Measurements from ENCODE around the gene BAIAP2. TPM values are rescaled to one million over a fixed set of nuclear protein-coding genes. Genes with fewer than 3 reads are reported as not detected.

Gene BAIAP2
- polyA plus RNA-seq, 1 donor from 2014 or later = 17.5 TPM

GRCh38 chr17:81048827-81049371 is 13.9 kb downstream of the BAIAP2 start:
- H3K9me2 ChIP-seq (ENCODE audit: insufficient read depth, low read length) = no peaks in the 10 kb centered on the region
- H3K27me3 ChIP-seq (ENCODE audit: insufficient read depth, low read depth, low read length) = no peaks in the 10 kb centered on the region
- H2AFZ ChIP-seq (ENCODE audit: low read depth, low read length) = no peak overlapping the region
- no peaks in the 10 kb centered on the region for H3K9me3 ChIP-seq (ENCODE audit: low read length)
- no peaks in the 10 kb centered on the region for H4K20me1 ChIP-seq (ENCODE audit: insufficient read depth)
- H3K4me2 ChIP-seq (ENCODE audit: low read length) = no peak overlapping the region
- no peaks in the 10 kb centered on the region for H3K36me3 ChIP-seq (ENCODE audit: insufficient read depth, low read length)
- H3K9ac ChIP-seq (ENCODE audit: low read length) = no peak overlapping the region
- no peak for TF ChIP-seq EP300 (conservative IDR thresholded peaks at IDR 0.05; ENCODE audit: poor library complexity, severe bottlenecking)
- TF ChIP-seq REST (IDR thresholded peaks at IDR 0.05; ENCODE audit: borderline replicate concordance) = no peak
- TF ChIP-seq POLR2AphosphoS5 (IDR thresholded peaks at IDR 0.05) = no peak
- TF ChIP-seq RAD21 (conservative IDR thresholded peaks at IDR 0.05) = no peak
- no peak for TF ChIP-seq MXI1 (conservative IDR thresholded peaks at IDR 0.05; ENCODE audit: poor library complexity, severe bottlenecking)
- no peak for TF ChIP-seq TAF1 (IDR thresholded peaks at IDR 0.05; ENCODE audit: low read depth)
- TF ChIP-seq SMC3 (conservative IDR thresholded peaks at IDR 0.05; ENCODE audit: poor library complexity) = no peak
- no peak for TF ChIP-seq EZH2 (IDR thresholded peaks at IDR 0.05; ENCODE audit: borderline replicate concordance, insufficient read depth, low read length, poor library complexity, severe bottlenecking)
- H3K27ac ChIP-seq (ENCODE audit: low read length) = no peak overlapping the region
- no peaks in the 10 kb centered on the region for H3F3A ChIP-seq (ENCODE audit: insufficient read depth, low read length, poor library complexity, severe bottlenecking)
- no peak overlapping the region for H3K4me3 ChIP-seq (ENCODE audit: low read length)
- peaks cover 28% of the 10 kb centered on the region for H3K79me2 ChIP-seq (replicated peaks; ENCODE audit: insufficient read depth, low read length)

GRCh38 chr17:81049372-81049911 is 14.5 kb downstream of the BAIAP2 start:
- H3K79me2 ChIP-seq (replicated peaks; ENCODE audit: insufficient read depth, low read length) = peaks cover 25% of the 10 kb centered on the region

More at GRCh38 chr17:81049372-81049911, 14.5 kb downstream of the BAIAP2 start:
- Histone ChIP-seq H3K4me2 (ENCODE audit: low read length) (no peak overlapping the region), H3K9ac (ENCODE audit: low read length) (no peak overlapping the region), H2AFZ (ENCODE audit: low read depth, low read length) (no peak overlapping the region), H3F3A (ENCODE audit: insufficient read depth, low read length, poor library complexity, severe bottlenecking) (no peaks in the 10 kb centered on the region), H3K27me3 (ENCODE audit: insufficient read depth, low read depth, low read length) (no peaks in the 10 kb centered on the region), H3K36me3 (ENCODE audit: insufficient read depth, low read length) (peaks cover 2% of the 10 kb centered on the region), H3K9me2 (ENCODE audit: insufficient read depth, low read length) (no peaks in the 10 kb centered on the region), H3K27ac (ENCODE audit: low read length) (no peak overlapping the region), H3K4me3 (ENCODE audit: low read length) (no peak overlapping the region), H3K9me3 (ENCODE audit: low read length) (no peaks in the 10 kb centered on the region), H4K20me1 (ENCODE audit: insufficient read depth) (no peaks in the 10 kb centered on the region)
- TF ChIP-seq SMC3 (conservative IDR thresholded peaks at IDR 0.05; ENCODE audit: poor library complexity) (no peak), MXI1 (conservative IDR thresholded peaks at IDR 0.05; ENCODE audit: poor library complexity, severe bottlenecking) (no peak), EZH2 (IDR thresholded peaks at IDR 0.05; ENCODE audit: borderline replicate concordance, insufficient read depth, low read length, poor library complexity, severe bottlenecking) (no peak), EP300 (conservative IDR thresholded peaks at IDR 0.05; ENCODE audit: poor library complexity, severe bottlenecking) (no peak), CTCF (IDR thresholded peaks at IDR 0.05; ENCODE audit: poor library complexity, severe bottlenecking) (no peak), RAD21 (conservative IDR thresholded peaks at IDR 0.05) (no peak), POLR2AphosphoS5 (IDR thresholded peaks at IDR 0.05) (no peak), REST (IDR thresholded peaks at IDR 0.05; ENCODE audit: borderline replicate concordance) (no peak)
